ENCODE data around the gene LTB4R.

- no peak for TF ChIP-seq POLR2A (IDR thresholded peaks at IDR 0.05; ENCODE audit: low read depth, low read length)
- TF ChIP-seq POLR2AphosphoS5 (IDR thresholded peaks at IDR 0.05; ENCODE audit: low read depth, low read length): no peak
- no peak for TF ChIP-seq SPI1 (IDR thresholded peaks at IDR 0.05; ENCODE audit: low read depth, low read length)
Measured at GRCh38 chr14:24298892-24299254, 12.4 kb upstream of the LTB4R start.
